Fibroblast of pulmonary artery (primary cell): Measurements from ENCODE around the gene RPP38.

Experiments
- DNase-seq: peaks from one replicate; pipeline ENCODE4 v3.0.0-alpha.2; 2010; ENCODE audit warnings: low read depth
- H3K4me3 ChIP-seq: replicated peaks from 2 replicates; pipeline ENCODE4 v1.5.1; 2011; ENCODE audit warnings: low read depth, mild to moderate bottlenecking, control low read depth, low read length, moderate library complexity
- CTCF ChIP-seq: IDR thresholded peaks from 2 replicates; pipeline ENCODE4 v1.5.1; 2011; ENCODE audit warnings: mild to moderate bottlenecking, control low read depth, low read length, inconsistent platforms; ENCODE audit errors: missing control alignments

RPP38 gene

GRCh38 chr10:15097011-15097812 is at the start of gene RPP38:
Gene RPP38, plus strand, starts transcription at chr10:15097355. Its CDS starts 5,960 bp downstream, at chr10:15103315.
- no peak for TF ChIP-seq CTCF
- H3K4me3 ChIP-seq = peak within 1 kb of the TSS; percentile 95
- peak; percentile 97 for DNase-seq

- no peak for TF ChIP-seq CTCF
- H3K4me3 ChIP-seq = no peak overlapping the region
- no peak for DNase-seq
Observed at GRCh38 chr10:15049533-15049932, 47.6 kb upstream of the RPP38 start.

GRCh38 chr10:15052121-15052520 is 45.0 kb upstream of the RPP38 start:
- H3K4me3 ChIP-seq = no peak overlapping the region

GRCh38 chr10:15053061-15053460 is 44.1 kb upstream of the RPP38 start:
- no peak for TF ChIP-seq CTCF
- H3K4me3 ChIP-seq = no peak overlapping the region
- DNase-seq = no peak

More at GRCh38 chr10:15052121-15052520, 45.0 kb upstream of the RPP38 start:
- DNase-seq = no peak
- no peak for TF ChIP-seq CTCF

GRCh38 chr10:15058689-15059088 is 38.5 kb upstream of the RPP38 start:
- no peak for DNase-seq
- no peak for TF ChIP-seq CTCF
- no peak overlapping the region for H3K4me3 ChIP-seq

- DNase-seq = no peak
- no peak for TF ChIP-seq CTCF
- no peak overlapping the region for H3K4me3 ChIP-seq
Observed at GRCh38 chr10:15059914-15060313, 37.2 kb upstream of the RPP38 start.

GRCh38 chr10:15060638-15061037 is 36.5 kb upstream of the RPP38 start:
- no peak for TF ChIP-seq CTCF
- no peak for DNase-seq
- no peak overlapping the region for H3K4me3 ChIP-seq
